Hepatocyte (in vitro differentiated cells): ENCODE data around the gene NEK1. TPM values are rescaled to one million over a fixed set of nuclear protein-coding genes. Genes with fewer than 3 reads are reported as not detected.

ENCODE experiments used
- DNase-seq: peaks from one replicate; pipeline ENCODE4 v3.0.0-alpha.2; 2016; ENCODE audit warnings: low spot score
- H2AFZ ChIP-seq: fragments of 200-600 bp; sonication (generic); 2 replicates; pipeline ENCODE4 v1.6.0; 2016; ENCODE audit warnings: antibody characterized with exemption, mild to moderate bottlenecking
- H3K27ac ChIP-seq: fragments of 200-600 bp; sonication (generic); 2 replicates; pipeline ENCODE4 v1.5.1; 2016; ENCODE audit warnings: mild to moderate bottlenecking
- H3K27me3 ChIP-seq: fragments of 200-600 bp; sonication (generic); 2 replicates; pipeline ENCODE4 v1.6.1; 2016
- H3K36me3 ChIP-seq: fragments of 200-600 bp; sonication (generic); replicated peaks from 2 replicates; pipeline ENCODE4 v1.5.1; 2016; ENCODE audit warnings: low read depth; ENCODE audit not compliant: insufficient read depth
- H3K4me1 ChIP-seq: fragments of 200-600 bp; sonication (generic); 2 replicates; pipeline ENCODE4 v1.5.1; 2016; ENCODE audit warnings: mild to moderate bottlenecking, moderate library complexity; ENCODE audit not compliant: insufficient read depth
- H3K4me2 ChIP-seq: fragments of 200-600 bp; sonication (generic); 2 replicates; pipeline ENCODE4 v1.6.0; 2016
- H3K4me3 ChIP-seq: fragments of 200-600 bp; sonication (generic); 2 replicates; pipeline ENCODE4 v1.5.1; 2016; ENCODE audit warnings: mild to moderate bottlenecking
- H3K79me2 ChIP-seq: fragments of 200-600 bp; sonication (generic); 2 replicates; pipeline ENCODE4 v1.6.0; 2017; ENCODE audit warnings: mild to moderate bottlenecking
- H3K9me2 ChIP-seq: fragments of 200-600 bp; sonication (generic); replicated peaks from 2 replicates; pipeline ENCODE4 v1.6.0; 2017; ENCODE audit warnings: mild to moderate bottlenecking; ENCODE audit not compliant: insufficient read depth
- H3K9me3 ChIP-seq: fragments of 200-600 bp; sonication (generic); 2 replicates; pipeline ENCODE4 v1.5.1; 2016; ENCODE audit warnings: low read depth, mild to moderate bottlenecking
- H4K20me1 ChIP-seq: fragments of 200-600 bp; sonication (generic); 2 replicates; pipeline ENCODE4 v1.6.0; 2016; ENCODE audit warnings: mild to moderate bottlenecking; ENCODE audit not compliant: insufficient read depth, poor library complexity, severe bottlenecking
- CTCF ChIP-seq: fragments of 200-600 bp; sonication (generic); IDR thresholded peaks from 2 replicates; pipeline ENCODE4 v1.5.1; 2016; ENCODE audit warnings: antibody characterized with exemption, mild to moderate bottlenecking; ENCODE audit not compliant: poor library complexity
- EZH2 ChIP-seq: fragments of 200-600 bp; sonication (generic); IDR thresholded peaks from 2 replicates; pipeline ENCODE4 v1.6.1; 2016; ENCODE audit warnings: antibody characterized with exemption, mild to moderate bottlenecking, borderline replicate concordance
- EZH2phosphoT487 ChIP-seq: fragments of 200-600 bp; sonication (generic); IDR thresholded peaks from one replicate; pipeline ENCODE4 v1.6.1; 2018; ENCODE audit warnings: antibody characterized with exemption, mild to moderate bottlenecking, low read depth, moderate library complexity; ENCODE audit not compliant: unreplicated experiment, severe bottlenecking
- WGBS: methylation state at CpG from one replicate; pipeline ENCODE4 v1.1.6; 2016; ENCODE audit warnings: low lambda C conversion rate; ENCODE audit errors: missing lambda C conversion rate; 5-methylcytosine and 5-hydroxymethylcytosine counted together
- polyA plus RNA-seq: library from polyadenylated mRNA; unstranded; fragments of >200 nt; fragmentation: Nextera tagmentation; extraction: Ambion mirVana; gene quantifications from 2 replicates; pipeline ENCODE4 v1.2.1, GENCODE V29; 2016
- total RNA-seq: library from RNA; depleted of rRNA; stranded (reverse); fragments of >200 nt; gene quantifications from 2 replicates; pipeline ENCODE4 v1.2.3, GENCODE V29; 2014

NEK1 gene
- total and polyA plus RNA-seq, 2 experiments from 2014 or later = 7.8 to 10.4 TPM

- no peak for DNase-seq
- H3K4me1 ChIP-seq = no peaks in the 10 kb centered on the region
- H3K4me2 ChIP-seq = no peak overlapping the region
- H3K9me2 ChIP-seq = no peaks in the 10 kb centered on the region
- TF ChIP-seq EZH2 = no peak
- no peak for TF ChIP-seq CTCF
- no peak for TF ChIP-seq EZH2phosphoT487
- WGBS = 90% methylated on average over 2 of the region's 2 CpGs
- no peaks in the 10 kb centered on the region for H3K27me3 ChIP-seq
- H3K79me2 ChIP-seq = peaks cover 21% of the 10 kb centered on the region
- H3K27ac ChIP-seq = no peak overlapping the region
- H2AFZ ChIP-seq = no peak overlapping the region
- no peaks in the 10 kb centered on the region for H3K9me3 ChIP-seq
- H3K36me3 ChIP-seq = no peaks in the 10 kb centered on the region
- H4K20me1 ChIP-seq = no peaks in the 10 kb centered on the region
- H3K4me3 ChIP-seq = no peak overlapping the region
Measured at GRCh38 chr4:169603312-169603711, 9.1 kb downstream of the NEK1 start.

GRCh38 chr4:169601016-169601771 lies 11.2 kb downstream of the NEK1 start:
- TF ChIP-seq EZH2 (no peak), CTCF (no peak), EZH2phosphoT487 (no peak)

GRCh38 chr4:169594560-169595195 lies 17.7 kb downstream of the NEK1 start:
- no peaks in the 10 kb centered on the region for H3K9me2 ChIP-seq
- no peak overlapping the region for H3K27ac ChIP-seq
- H3K9me3 ChIP-seq = no peaks in the 10 kb centered on the region
- no peaks in the 10 kb centered on the region for H3K36me3 ChIP-seq
- no peak overlapping the region for H2AFZ ChIP-seq
- no peak for DNase-seq
- no peak for TF ChIP-seq CTCF
- no peak for TF ChIP-seq EZH2
- TF ChIP-seq EZH2phosphoT487 = no peak
- H3K4me2 ChIP-seq = no peak overlapping the region
- no peaks in the 10 kb centered on the region for H3K4me1 ChIP-seq
- H3K4me3 ChIP-seq = no peak overlapping the region
- H4K20me1 ChIP-seq = no peaks in the 10 kb centered on the region
- H3K27me3 ChIP-seq = no peaks in the 10 kb centered on the region
- no peaks in the 10 kb centered on the region for H3K79me2 ChIP-seq

More at GRCh38 chr4:169601016-169601771, 11.2 kb downstream of the NEK1 start:
- Histone ChIP-seq H3K79me2 (peaks cover 11% of the 10 kb centered on the region), H3K4me2 (no peak overlapping the region), H2AFZ (no peak overlapping the region), H3K9me3 (no peaks in the 10 kb centered on the region), H3K27ac (no peak overlapping the region), H3K27me3 (no peaks in the 10 kb centered on the region), H4K20me1 (no peaks in the 10 kb centered on the region), H3K4me3 (no peak overlapping the region), H3K9me2 (no peaks in the 10 kb centered on the region), H3K36me3 (no peaks in the 10 kb centered on the region), H3K4me1 (no peaks in the 10 kb centered on the region)
- DNase-seq = no peak
